Activated CD4-positive, alpha-beta T cell treated with anti-CD3 and anti-CD28 coated beads, Interleukin-2, amount 10 ng/mL, durations not matched to agents 24 days and 14 days (primary cell): ENCODE measurements around the gene TTC23L. TPM values are rescaled to one million over a fixed set of nuclear protein-coding genes. Genes with fewer than 3 reads are reported as not detected.

Experiments
- DNase-seq: peaks from one replicate; pipeline ENCODE4 v3.0.0; 2022
- H3K27ac Mint-ChIP-seq: one replicate; pipeline ENCODE4 v1.8.0; 2022; ENCODE audit warnings: mild to moderate bottlenecking, mixed read lengths
- H3K27me3 Mint-ChIP-seq: one replicate; pipeline ENCODE4 v1.8.0; 2022; ENCODE audit warnings: mixed read lengths
- H3K36me3 Mint-ChIP-seq: one replicate; pipeline ENCODE4 v1.8.0; 2022; ENCODE audit warnings: low read depth, mild to moderate bottlenecking, mixed read lengths
- H3K4me1 Mint-ChIP-seq: one replicate; pipeline ENCODE4 v1.8.0; 2021; ENCODE audit warnings: mixed read lengths
- H3K4me3 Mint-ChIP-seq: one replicate; pipeline ENCODE4 v1.8.0; 2022; ENCODE audit warnings: mild to moderate bottlenecking, moderate library complexity, mixed read lengths
- H3K9me3 Mint-ChIP-seq: one replicate; pipeline ENCODE4 v1.8.0; 2021; ENCODE audit warnings: mixed read lengths
- intact Hi-C: fragments of 100-400 bp; cut with micrococcal nuclease; formaldehyde crosslinking; loops from one replicate; pipeline ENCODE4 v1.15.1; 2023
- total RNA-seq: library from RNA; stranded (reverse); gene quantifications from 2 replicates; pipeline ENCODE4 v1.2.3, GENCODE V29; 2022

Gene TTC23L
- total RNA-seq, 1 donor from 2014 or later: not detected

GRCh38 chr5:34844999-34845398 lies 6.0 kb downstream of the TTC23L start:
- DNase-seq: no peak
- Mint-ChIP-seq H3K36me3 (no peaks in the 10 kb centered on the region), H3K27me3 (peaks cover 10% of the 10 kb centered on the region), H3K9me3 (no peaks in the 10 kb centered on the region), H3K27ac (no peak overlapping the region), H3K4me3 (no peak overlapping the region), H3K4me1 (no peaks in the 10 kb centered on the region)
- intact Hi-C loops: no loop called here

GRCh38 chr5:34847056-34847455 lies 8.1 kb downstream of the TTC23L start:
- Mint-ChIP-seq H3K4me1 (no peaks in the 10 kb centered on the region), H3K9me3 (no peaks in the 10 kb centered on the region), H3K27me3 (peaks cover 6% of the 10 kb centered on the region), H3K4me3 (no peak overlapping the region), H3K27ac (no peak overlapping the region), H3K36me3 (no peaks in the 10 kb centered on the region)
- intact Hi-C loops: no loop called here
- DNase-seq: no peak

GRCh38 chr5:34847552-34847951 lies 8.6 kb downstream of the TTC23L start:
- H3K27me3 Mint-ChIP-seq: peaks cover 6% of the 10 kb centered on the region
- intact Hi-C loops: no loop called here
- H3K9me3 Mint-ChIP-seq: no peaks in the 10 kb centered on the region
- no peaks in the 10 kb centered on the region for H3K36me3 Mint-ChIP-seq
- no peaks in the 10 kb centered on the region for H3K4me1 Mint-ChIP-seq
- no peak for DNase-seq
- H3K4me3 Mint-ChIP-seq: no peak overlapping the region
- H3K27ac Mint-ChIP-seq: no peak overlapping the region

GRCh38 chr5:34848230-34848629 lies 9.3 kb downstream of the TTC23L start:
- intact Hi-C loops: no loop called here
- no peak for DNase-seq
- H3K36me3 Mint-ChIP-seq: no peaks in the 10 kb centered on the region
- H3K27me3 Mint-ChIP-seq: peaks cover 6% of the 10 kb centered on the region
- H3K9me3 Mint-ChIP-seq: no peaks in the 10 kb centered on the region
- H3K27ac Mint-ChIP-seq: no peak overlapping the region
- no peaks in the 10 kb centered on the region for H3K4me1 Mint-ChIP-seq
- H3K4me3 Mint-ChIP-seq: no peak overlapping the region

- Mint-ChIP-seq H3K27ac (no peak overlapping the region), H3K9me3 (no peaks in the 10 kb centered on the region), H3K36me3 (no peaks in the 10 kb centered on the region), H3K4me3 (no peak overlapping the region), H3K27me3 (peaks cover 6% of the 10 kb centered on the region), H3K4me1 (no peaks in the 10 kb centered on the region)
- intact Hi-C loops: no loop called here
- DNase-seq: no peak
Measured at GRCh38 chr5:34849253-34849652, 10.3 kb downstream of the TTC23L start.

- no peak overlapping the region for H3K27ac Mint-ChIP-seq
- no peak for DNase-seq
- intact Hi-C loops: no loop called here
- H3K27me3 Mint-ChIP-seq: peaks cover 8% of the 10 kb centered on the region
- H3K4me1 Mint-ChIP-seq: no peaks in the 10 kb centered on the region
- no peaks in the 10 kb centered on the region for H3K9me3 Mint-ChIP-seq
- no peaks in the 10 kb centered on the region for H3K36me3 Mint-ChIP-seq
- H3K4me3 Mint-ChIP-seq: no peak overlapping the region
Measured at GRCh38 chr5:34854459-34855174, 15.7 kb downstream of the TTC23L start.

- Mint-ChIP-seq H3K4me3 (no peak overlapping the region), H3K4me1 (no peaks in the 10 kb centered on the region), H3K27ac (no peak overlapping the region)
Measured at GRCh38 chr5:34857161-34857560, 18.2 kb downstream of the TTC23L start.

GRCh38 chr5:34857894-34858293 lies 18.9 kb downstream of the TTC23L start:
- no peak overlapping the region for H3K27ac Mint-ChIP-seq
- DNase-seq: no peak
- peaks cover 6% of the 10 kb centered on the region for H3K27me3 Mint-ChIP-seq
- no peaks in the 10 kb centered on the region for H3K9me3 Mint-ChIP-seq
- no peak overlapping the region for H3K4me3 Mint-ChIP-seq
- no peaks in the 10 kb centered on the region for H3K4me1 Mint-ChIP-seq
- intact Hi-C loops: no loop called here
- H3K36me3 Mint-ChIP-seq: no peaks in the 10 kb centered on the region

More at GRCh38 chr5:34857161-34857560, 18.2 kb downstream of the TTC23L start:
- Mint-ChIP-seq H3K27me3 (peaks cover 6% of the 10 kb centered on the region), H3K36me3 (no peaks in the 10 kb centered on the region), H3K9me3 (no peaks in the 10 kb centered on the region)
- intact Hi-C loops: no loop called here
- DNase-seq: no peak

- intact Hi-C loops: no loop called here
- no peaks in the 10 kb centered on the region for H3K9me3 Mint-ChIP-seq
- H3K27me3 Mint-ChIP-seq: peaks cover 6% of the 10 kb centered on the region
- no peaks in the 10 kb centered on the region for H3K36me3 Mint-ChIP-seq
- no peak overlapping the region for H3K27ac Mint-ChIP-seq
- DNase-seq: no peak
- no peak overlapping the region for H3K4me3 Mint-ChIP-seq
- no peaks in the 10 kb centered on the region for H3K4me1 Mint-ChIP-seq
Measured at GRCh38 chr5:34858790-34859189, 19.8 kb downstream of the TTC23L start.

- H3K4me1 Mint-ChIP-seq: no peaks in the 10 kb centered on the region
- intact Hi-C loops: no loop called here
- no peak for DNase-seq
- peaks cover 6% of the 10 kb centered on the region for H3K27me3 Mint-ChIP-seq
- H3K36me3 Mint-ChIP-seq: no peaks in the 10 kb centered on the region
- H3K4me3 Mint-ChIP-seq: no peak overlapping the region
- no peaks in the 10 kb centered on the region for H3K9me3 Mint-ChIP-seq
- H3K27ac Mint-ChIP-seq: no peak overlapping the region
Measured at GRCh38 chr5:34859253-34859652, 20.3 kb downstream of the TTC23L start.

- intact Hi-C loops: no loop called here
- Mint-ChIP-seq H3K27me3 (no peaks in the 10 kb centered on the region), H3K36me3 (no peaks in the 10 kb centered on the region), H3K27ac (no peak overlapping the region), H3K4me3 (no peak overlapping the region), H3K4me1 (no peaks in the 10 kb centered on the region), H3K9me3 (no peaks in the 10 kb centered on the region)
- no peak for DNase-seq
Measured at GRCh38 chr5:34863946-34864345, 25.0 kb downstream of the TTC23L start.

GRCh38 chr5:34865091-34865490 lies 26.1 kb downstream of the TTC23L start:
- DNase-seq: no peak
- intact Hi-C loops: no loop called here
- no peaks in the 10 kb centered on the region for H3K4me1 Mint-ChIP-seq
- no peaks in the 10 kb centered on the region for H3K27me3 Mint-ChIP-seq
- no peaks in the 10 kb centered on the region for H3K36me3 Mint-ChIP-seq
- no peaks in the 10 kb centered on the region for H3K9me3 Mint-ChIP-seq
- H3K27ac Mint-ChIP-seq: no peak overlapping the region
- no peak overlapping the region for H3K4me3 Mint-ChIP-seq

- DNase-seq: no peak
- Mint-ChIP-seq H3K27ac (no peak overlapping the region), H3K36me3 (no peaks in the 10 kb centered on the region), H3K4me3 (no peak overlapping the region), H3K27me3 (no peaks in the 10 kb centered on the region), H3K4me1 (no peaks in the 10 kb centered on the region), H3K9me3 (no peaks in the 10 kb centered on the region)
- intact Hi-C loops: no loop called here
Measured at GRCh38 chr5:34866989-34867471, 28.1 kb downstream of the TTC23L start.

- H3K4me3 Mint-ChIP-seq: no peak overlapping the region
- H3K27me3 Mint-ChIP-seq: no peaks in the 10 kb centered on the region
- H3K4me1 Mint-ChIP-seq: no peaks in the 10 kb centered on the region
- no peak overlapping the region for H3K27ac Mint-ChIP-seq
- no peaks in the 10 kb centered on the region for H3K36me3 Mint-ChIP-seq
- H3K9me3 Mint-ChIP-seq: no peaks in the 10 kb centered on the region
- DNase-seq: no peak
- intact Hi-C loops: no loop called here
Measured at GRCh38 chr5:34867660-34868059, 28.7 kb downstream of the TTC23L start.

- Mint-ChIP-seq H3K4me1 (no peaks in the 10 kb centered on the region), H3K36me3 (no peaks in the 10 kb centered on the region)
Measured at GRCh38 chr5:34868791-34869190, 29.8 kb downstream of the TTC23L start.

More at GRCh38 chr5:34868791-34869190, 29.8 kb downstream of the TTC23L start:
- Mint-ChIP-seq H3K27me3 (peaks cover 5% of the 10 kb centered on the region), H3K4me3 (no peak overlapping the region), H3K27ac (no peak overlapping the region), H3K9me3 (no peaks in the 10 kb centered on the region)
- DNase-seq: no peak
- intact Hi-C loops: no loop called here
